GM12892 (cell line): ENCODE measurements around the gene GNPTAB.
"Not testable (repeated sequence)": the region's sequence is repeated elsewhere in the genome, so short reads cannot be mapped to it uniquely, and the experiment has no call there.

Experiments
- DNase-seq: peaks from one replicate; pipeline ENCODE4 v3.0.0; 2011; ENCODE audit not compliant: insufficient read length
- FAIRE-seq: peaks from 2 replicates; lab custom pipeline; 2011; peaks lifted over from hg19 to GRCh38; lab: Jason Lieb, UNC
- POLR2A ChIP-seq: IDR thresholded peaks from 2 replicates; pipeline ENCODE4 v1.6.1; 2011; ENCODE audit warnings: low read depth, low read length, control low read depth
- POLR2AphosphoS5 ChIP-seq: IDR thresholded peaks from 2 replicates; pipeline ENCODE4 v1.6.1; 2011; ENCODE audit warnings: low read depth, low read length, control low read depth
- TAF1 ChIP-seq: IDR thresholded peaks from 2 replicates; pipeline ENCODE4 v1.6.1; 2011; ENCODE audit warnings: low read depth, mild to moderate bottlenecking, control low read depth, low read length, borderline replicate concordance

GNPTAB gene

GRCh38 chr12:101862245-101862644, 31.5 kb upstream of the GNPTAB start:
- TF ChIP-seq POLR2A, result no peak
- TF ChIP-seq POLR2AphosphoS5, result no peak
- no peak for TF ChIP-seq TAF1
- DNase-seq (no peak), FAIRE-seq (no peak)

GRCh38 chr12:101861688-101862087, 30.9 kb upstream of the GNPTAB start:
- FAIRE-seq, DNase-seq: not testable (repeated sequence)

GRCh38 chr12:101859664-101860607, 29.2 kb upstream of the GNPTAB start:
- FAIRE-seq (peak; percentile 9), DNase-seq (no peak)
- TF ChIP-seq POLR2AphosphoS5 (no peak), TAF1 (no peak), POLR2A (no peak)

GRCh38 chr12:101858361-101858760, 27.6 kb upstream of the GNPTAB start:
- no peak for FAIRE-seq

GRCh38 chr12:101857043-101857558, 26.3 kb upstream of the GNPTAB start:
- FAIRE-seq (peak; percentile 53), DNase-seq (no peak)
- TF ChIP-seq TAF1, result no peak
- TF ChIP-seq POLR2AphosphoS5, result no peak
- TF ChIP-seq POLR2A, result no peak

More at GRCh38 chr12:101858361-101858760, 27.6 kb upstream of the GNPTAB start:
- TF ChIP-seq TAF1, result no peak
- no peak for TF ChIP-seq POLR2AphosphoS5
- no peak for TF ChIP-seq POLR2A
- DNase-seq, result no peak

- peak; percentile 78 for FAIRE-seq
- not testable (repeated sequence) for DNase-seq
Observed at GRCh38 chr12:101856614-101857013, 25.9 kb upstream of the GNPTAB start.

- FAIRE-seq (peak; percentile 44), DNase-seq (no peak)
- TF ChIP-seq POLR2AphosphoS5, result no peak
- TF ChIP-seq POLR2A, result no peak
- no peak for TF ChIP-seq TAF1
Observed at GRCh38 chr12:101855976-101856375, 25.2 kb upstream of the GNPTAB start.

GRCh38 chr12:101855364-101855884, 24.7 kb upstream of the GNPTAB start:
- FAIRE-seq (no peak), DNase-seq (no peak)
- TF ChIP-seq TAF1, result no peak
- TF ChIP-seq POLR2A, result no peak
- TF ChIP-seq POLR2AphosphoS5, result no peak

- no peak for DNase-seq
- FAIRE-seq, result peak; percentile 67
- TF ChIP-seq TAF1 (no peak), POLR2A (no peak), POLR2AphosphoS5 (no peak)
Observed at GRCh38 chr12:101854747-101855146, 24.0 kb upstream of the GNPTAB start.

GRCh38 chr12:101852998-101853397, 22.2 kb upstream of the GNPTAB start:
- TF ChIP-seq POLR2A (no peak), TAF1 (no peak), POLR2AphosphoS5 (no peak)
- DNase-seq, result no peak
- no peak for FAIRE-seq

- DNase-seq, result no peak
- FAIRE-seq, result no peak
Observed at GRCh38 chr12:101850199-101850598, 19.4 kb upstream of the GNPTAB start.

GRCh38 chr12:101847325-101847724, 16.6 kb upstream of the GNPTAB start:
- DNase-seq, result no peak
- no peak for FAIRE-seq
- TF ChIP-seq TAF1, result no peak

More at GRCh38 chr12:101850199-101850598, 19.4 kb upstream of the GNPTAB start:
- TF ChIP-seq POLR2AphosphoS5 (no peak), POLR2A (no peak), TAF1 (no peak)

- FAIRE-seq, result no peak
- DNase-seq, result no peak
- no peak for TF ChIP-seq POLR2AphosphoS5
- no peak for TF ChIP-seq TAF1
- TF ChIP-seq POLR2A, result no peak
Observed at GRCh38 chr12:101845137-101845711, 14.5 kb upstream of the GNPTAB start.
